HepG2 (cell line): ENCODE measurements around the gene MYO7A. TPM values are rescaled to one million over a fixed set of nuclear protein-coding genes. Genes with fewer than 3 reads are reported as not detected.

Experiments
- FOXP1 ChIP-seq, 2 experiments: fragments of 450-650 bp in 1 of 2; IDR thresholded peaks; 2 replicates each; pipeline ENCODE4 v1.6.1; 2017 to 2018; ENCODE audit warnings: antibody characterized with exemption in 1 of 2
- GATA4 ChIP-seq: sonication (generic); IDR thresholded peaks from 2 replicates; pipeline ENCODE4 v1.6.1; 2016; ENCODE audit warnings: antibody characterized with exemption, low read depth, borderline replicate concordance
- KDM2A ChIP-seq: sonication (generic); formaldehyde crosslinking; IDR thresholded peaks from 2 replicates; pipeline ENCODE4 v1.4.0; 2020; ENCODE audit warnings: low read depth, missing genetic modification reagents, borderline replicate concordance
- NFAT5 ChIP-seq: sonication (generic); formaldehyde crosslinking; IDR thresholded peaks from 2 replicates; pipeline ENCODE4 v1.4.0; 2020; ENCODE audit warnings: missing genetic modification reagents
- NFRKB ChIP-seq: fragments of 450-650 bp; IDR thresholded peaks from 2 replicates; pipeline ENCODE4 v1.6.1; 2017
- RBFOX2 ChIP-seq: fragments of 200-400 bp; formaldehyde crosslinking; IDR thresholded peaks from 2 replicates; pipeline ENCODE4 v1.6.1; 2017; ENCODE audit warnings: low read depth, mild to moderate bottlenecking, low read length
- SALL1 ChIP-seq: sonication (generic); formaldehyde crosslinking; IDR thresholded peaks from 2 replicates; pipeline ENCODE4 v1.8.0; 2022; ENCODE audit warnings: mild to moderate bottlenecking, missing genetic modification reagents
- SNAI1 ChIP-seq: sonication (generic); formaldehyde crosslinking; IDR thresholded peaks from 2 replicates; pipeline ENCODE4 v1.5.0; 2020; ENCODE audit warnings: mild to moderate bottlenecking, missing genetic modification reagents, borderline replicate concordance
- TCF7L2 ChIP-seq: IDR thresholded peaks from 2 replicates; pipeline ENCODE4 v1.6.1; 2011; ENCODE audit warnings: mild to moderate bottlenecking, low read depth, low read length, moderate library complexity
- XBP1 ChIP-seq: sonication (generic); formaldehyde crosslinking; IDR thresholded peaks from 2 replicates; pipeline ENCODE4 v1.5.0; 2020; ENCODE audit warnings: missing genetic modification reagents
- ZBTB3 ChIP-seq: sonication (generic); formaldehyde crosslinking; IDR thresholded peaks from 2 replicates; pipeline ENCODE4 v1.4.0; 2020; ENCODE audit warnings: low read depth, mild to moderate bottlenecking, moderate library complexity, missing genetic modification reagents, borderline replicate concordance
- ZBTB7A ChIP-seq: sonication (generic); formaldehyde crosslinking; IDR thresholded peaks from 2 replicates; pipeline ENCODE4 v1.8.0; 2022; ENCODE audit warnings: mild to moderate bottlenecking, missing genetic modification reagents
- ZNF253 ChIP-seq: sonication (generic); formaldehyde crosslinking; IDR thresholded peaks from 2 replicates; pipeline ENCODE4 v1.8.0; 2022; ENCODE audit warnings: mild to moderate bottlenecking, missing genetic modification reagents, borderline replicate concordance
- ZNF274 ChIP-seq: sonication (generic); formaldehyde crosslinking; IDR thresholded peaks from 2 replicates; pipeline ENCODE4 v1.5.1; 2020; ENCODE audit warnings: mild to moderate bottlenecking, missing genetic modification reagents
- ZNF782 ChIP-seq: sonication (generic); formaldehyde crosslinking; IDR thresholded peaks from 2 replicates; pipeline ENCODE4 v1.4.0; 2020; ENCODE audit warnings: missing genetic modification reagents, mild to moderate bottlenecking, borderline replicate concordance
- ZNF816 ChIP-seq: sonication (generic); formaldehyde crosslinking; IDR thresholded peaks from 2 replicates; pipeline ENCODE4 v1.8.0; 2022; ENCODE audit warnings: missing genetic modification reagents, mild to moderate bottlenecking, borderline replicate concordance
- polyA plus RNA-seq, 8 experiments: library from polyadenylated mRNA; depleted of rRNA in 3 of 8; stranded (reverse) in 7 of 8; unstranded in 1 of 8; fragments of >200 nt; fragmentation: Illumina TruSeq in 4 of 8; extraction: Trizol in 4 of 8; gene quantifications; 2 replicates each; pipeline versions ENCODE4 v1.2.1 to v1.2.3, GENCODE V29; 2011 to 2016; ENCODE audit warnings: low read depth in 4 of 8, missing spikeins in 1 of 8, mixed read lengths in 1 of 8; ENCODE audit not compliant: insufficient read depth in 1 of 8
- total RNA-seq, 5 experiments: library from RNA; depleted of rRNA; stranded (reverse); fragments of >200 nt; fragmentation: Illumina TruSeq; extraction: Trizol; gene quantifications; 2 replicates each; pipeline ENCODE4 v1.2.3, GENCODE V29; 2016; ENCODE audit warnings: low read depth in 1 of 5
- TF ChIP-seq, protein P1 (sequence below): sonication (generic); formaldehyde crosslinking; IDR thresholded peaks from 2 replicates; pipeline ENCODE4 v1.4.0; 2020; ENCODE audit warnings: missing genetic modification reagents
- TF ChIP-seq, protein P2 (sequence below): fragments of 450-650 bp; IDR thresholded peaks from 2 replicates; pipeline ENCODE4 v1.6.1; 2016

Gene MYO7A
- total and polyA plus RNA-seq, 2 of the 13 experiments (the other 11 are each of a cell fraction or from before 2014, with no cell fraction given) = 7.5 to 10.0 TPM

- TF ChIP-seq NFAT5 (no peak), FOXP1 (IDR thresholded peaks at IDR 0.05) (no peak), FOXP1 (CRISPR knock-in tag; IDR thresholded peaks at IDR 0.05) (peak; percentile 57; the same call in 1 of the 2 replicates), ZNF274 (no peak), ZNF782 (CRISPR knock-in tag) (no peak), ZBTB3 (CRISPR knock-in tag) (no peak), XBP1 (no peak), TCF7L2 (no peak), SALL1 (peak; percentile 75), ZBTB7A (CRISPR knock-in tag) (peak; percentile 60; the same call in 1 of the 2 replicates), ZNF816 (no peak), RBFOX2 (peak; percentile 49; the same call in 1 of the 2 replicates), GATA4 (no peak), KDM2A (no peak; the same call in 1 of the 2 replicates), NFRKB (no peak), ZNF253 (CRISPR knock-in tag) (no peak), SNAI1 (CRISPR knock-in tag) (no peak)
- TF ChIP-seq, protein P1, sequence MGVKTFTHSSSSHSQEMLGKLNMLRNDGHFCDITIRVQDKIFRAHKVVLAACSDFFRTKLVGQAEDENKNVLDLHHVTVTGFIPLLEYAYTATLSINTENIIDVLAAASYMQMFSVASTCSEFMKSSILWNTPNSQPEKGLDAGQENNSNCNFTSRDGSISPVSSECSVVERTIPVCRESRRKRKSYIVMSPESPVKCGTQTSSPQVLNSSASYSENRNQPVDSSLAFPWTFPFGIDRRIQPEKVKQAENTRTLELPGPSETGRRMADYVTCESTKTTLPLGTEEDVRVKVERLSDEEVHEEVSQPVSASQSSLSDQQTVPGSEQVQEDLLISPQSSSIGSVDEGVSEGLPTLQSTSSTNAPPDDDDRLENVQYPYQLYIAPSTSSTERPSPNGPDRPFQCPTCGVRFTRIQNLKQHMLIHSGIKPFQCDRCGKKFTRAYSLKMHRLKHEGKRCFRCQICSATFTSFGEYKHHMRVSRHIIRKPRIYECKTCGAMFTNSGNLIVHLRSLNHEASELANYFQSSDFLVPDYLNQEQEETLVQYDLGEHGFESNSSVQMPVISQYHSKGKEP = no peak
- TF ChIP-seq, protein P2, sequence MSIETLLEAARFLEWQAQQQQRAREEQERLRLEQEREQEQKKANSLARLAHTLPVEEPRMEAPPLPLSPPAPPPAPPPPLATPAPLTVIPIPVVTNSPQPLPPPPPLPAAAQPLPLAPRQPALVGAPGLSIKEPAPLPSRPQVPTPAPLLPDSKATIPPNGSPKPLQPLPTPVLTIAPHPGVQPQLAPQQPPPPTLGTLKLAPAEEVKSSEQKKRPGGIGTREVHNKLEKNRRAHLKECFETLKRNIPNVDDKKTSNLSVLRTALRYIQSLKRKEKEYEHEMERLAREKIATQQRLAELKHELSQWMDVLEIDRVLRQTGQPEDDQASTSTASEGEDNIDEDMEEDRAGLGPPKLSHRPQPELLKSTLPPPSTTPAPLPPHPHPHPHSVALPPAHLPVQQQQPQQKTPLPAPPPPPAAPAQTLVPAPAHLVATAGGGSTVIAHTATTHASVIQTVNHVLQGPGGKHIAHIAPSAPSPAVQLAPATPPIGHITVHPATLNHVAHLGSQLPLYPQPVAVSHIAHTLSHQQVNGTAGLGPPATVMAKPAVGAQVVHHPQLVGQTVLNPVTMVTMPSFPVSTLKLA = no peak
These were observed 32.2 kb upstream of the MYO7A start (continued) for GRCh38 chr11:77095551-77096490.
